ENCODE measurements around the gene IFT122. TPM values are rescaled to one million over a fixed set of nuclear protein-coding genes. Genes with fewer than 3 reads are reported as not detected.
"Not testable (repeated sequence)": the region's sequence is repeated elsewhere in the genome, so short reads cannot be mapped to it uniquely, and the experiment has no call there.

IFT122 gene
- total RNA-seq, 1 donor from 2014 or later: 22.5 TPM

DNA sequence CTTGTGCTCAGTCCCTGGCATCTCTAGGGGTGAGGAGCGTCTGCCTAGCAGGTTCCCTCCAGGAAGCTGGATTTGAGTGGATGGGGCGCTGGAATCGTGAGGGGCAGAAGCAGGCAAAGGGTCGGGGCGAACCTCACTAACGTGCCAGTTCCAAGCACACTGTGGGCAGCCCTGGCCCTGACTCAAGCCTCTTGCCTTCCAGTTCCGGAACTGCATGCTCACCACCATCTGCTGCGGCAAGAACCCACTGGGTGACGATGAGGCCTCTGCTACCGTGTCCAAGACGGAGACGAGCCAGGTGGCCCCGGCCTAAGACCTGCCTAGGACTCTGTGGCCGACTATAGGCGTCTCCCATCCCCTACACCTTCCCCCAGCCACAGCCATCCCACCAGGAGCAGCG lies 93.4 kb downstream of the IFT122 start:
- intact Hi-C loops (cut with micrococcal nuclease): no loop called here

DNA sequence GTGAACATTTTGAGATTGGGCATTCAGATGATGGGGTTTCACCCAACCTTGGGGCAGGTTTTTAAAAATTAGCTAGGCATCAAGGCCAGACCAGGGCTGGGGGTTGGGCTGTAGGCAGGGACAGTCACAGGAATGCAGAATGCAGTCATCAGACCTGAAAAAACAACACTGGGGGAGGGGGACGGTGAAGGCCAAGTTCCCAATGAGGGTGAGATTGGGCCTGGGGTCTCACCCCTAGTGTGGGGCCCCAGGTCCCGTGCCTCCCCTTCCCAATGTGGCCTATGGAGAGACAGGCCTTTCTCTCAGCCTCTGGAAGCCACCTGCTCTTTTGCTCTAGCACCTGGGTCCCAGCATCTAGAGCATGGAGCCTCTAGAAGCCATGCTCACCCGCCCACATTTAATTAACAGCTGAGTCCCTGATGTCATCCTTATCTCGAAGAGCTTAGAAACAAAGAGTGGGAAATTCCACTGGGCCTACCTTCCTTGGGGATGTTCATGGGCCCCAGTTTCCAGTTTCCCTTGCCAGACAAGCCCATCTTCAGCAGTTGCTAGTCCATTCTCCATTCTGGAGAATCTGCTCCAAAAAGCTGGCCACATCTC lies 94.5 kb downstream of the IFT122 start:
- intact Hi-C loops (cut with micrococcal nuclease): no loop called here

- intact Hi-C loops (cut with micrococcal nuclease): no loop called here
These were observed 95.1 kb downstream of the IFT122 start for GRCh38 chr3:129535075-129535474.

GRCh38 chr3:129536374-129536667 lies 96.3 kb downstream of the IFT122 start:
- intact Hi-C loops (cut with micrococcal nuclease): no loop called here

DNA sequence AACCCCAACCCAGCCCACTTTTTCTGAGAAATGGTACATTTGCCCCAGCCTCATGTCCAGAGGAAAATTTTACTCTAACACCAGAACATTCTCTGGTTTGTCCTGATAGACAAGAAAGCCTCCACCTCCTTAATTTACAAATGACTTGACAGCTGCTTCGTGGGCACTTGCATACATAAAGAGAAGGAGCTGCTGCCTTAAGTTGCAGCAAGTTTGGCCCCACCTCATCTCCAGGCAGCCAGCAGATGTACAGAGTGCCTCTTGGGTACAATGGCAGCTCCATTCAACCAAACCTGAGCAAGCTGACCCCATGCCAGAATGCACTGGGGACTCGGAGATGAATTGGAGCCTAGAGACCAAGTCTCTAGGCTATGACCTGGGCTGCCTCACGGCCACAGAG lies 96.8 kb downstream of the IFT122 start:
- intact Hi-C loops (cut with micrococcal nuclease): no loop called here

DNA sequence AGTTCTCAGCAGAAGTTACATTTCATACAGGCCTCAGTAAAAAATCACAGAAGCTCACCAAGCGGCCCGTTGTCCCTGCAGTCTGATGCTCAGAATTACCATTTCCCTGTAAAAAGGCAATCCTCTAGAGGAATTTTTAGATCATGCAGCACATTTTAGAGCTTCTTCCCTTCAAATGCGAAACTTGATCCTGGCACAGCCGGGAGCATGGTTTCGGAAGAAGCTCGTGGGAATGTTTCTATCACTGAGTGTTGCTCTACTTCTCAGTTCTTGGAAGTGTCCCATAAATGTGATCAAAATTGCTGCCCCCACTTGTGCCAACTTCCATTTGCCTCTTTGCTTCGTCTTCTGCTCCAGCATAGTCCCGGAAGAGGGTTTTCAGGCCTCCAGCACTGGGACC lies 99.2 kb downstream of the IFT122 start:
- intact Hi-C loops (cut with micrococcal nuclease): no loop called here

DNA sequence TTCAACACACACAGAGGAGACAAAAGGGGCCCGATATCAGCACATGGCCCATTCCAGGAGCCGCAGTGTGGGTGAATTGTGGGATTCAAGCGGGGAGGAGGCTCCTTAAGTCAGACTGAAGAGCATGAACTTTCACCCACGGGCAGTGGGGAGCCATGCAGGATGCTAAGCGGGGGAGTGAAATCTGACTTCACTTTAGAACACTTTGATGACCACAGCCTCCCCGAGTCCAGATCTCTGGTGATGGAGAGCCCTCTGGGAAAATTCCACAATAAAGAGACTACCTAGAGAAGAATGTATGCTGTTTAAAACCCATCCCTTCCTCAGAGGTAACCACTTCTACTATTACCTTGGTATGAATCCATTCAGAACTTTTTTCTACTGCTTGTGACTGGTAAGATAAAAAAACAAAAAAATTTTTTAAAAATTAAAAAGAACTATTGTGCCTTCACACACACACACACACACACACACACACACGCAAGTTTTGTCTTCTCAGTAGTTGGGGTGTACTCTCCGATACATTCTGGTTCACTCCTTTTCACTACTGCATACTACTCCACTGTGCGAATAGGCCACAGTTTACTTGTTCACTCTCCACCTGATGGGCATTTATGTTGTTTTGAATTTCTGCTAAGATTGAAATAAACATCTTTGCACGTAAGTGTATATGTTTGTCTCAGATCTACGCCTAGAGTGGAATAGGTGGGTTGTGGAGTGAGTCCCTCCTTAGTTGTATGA lies 100.9 kb downstream of the IFT122 start:
- intact Hi-C loops (cut with micrococcal nuclease): no loop called here

- intact Hi-C loops (cut with micrococcal nuclease): no loop called here
These were observed 102.7 kb downstream of the IFT122 start for GRCh38 chr3:129542747-129543146.

- intact Hi-C loops (cut with micrococcal nuclease): no loop called here
These were observed 103.2 kb downstream of the IFT122 start, which contains the start of gene H1-8 for GRCh38 chr3:129543156-129543790. TSS of gene H1-8 (plus strand) at chr3:129543175. CDS start at chr3:129543219, 44 bp downstream.

GRCh38 chr3:129543999-129544398 lies 104.0 kb downstream of the IFT122 start:
- intact Hi-C loops (cut with micrococcal nuclease): no loop called here

DNA sequence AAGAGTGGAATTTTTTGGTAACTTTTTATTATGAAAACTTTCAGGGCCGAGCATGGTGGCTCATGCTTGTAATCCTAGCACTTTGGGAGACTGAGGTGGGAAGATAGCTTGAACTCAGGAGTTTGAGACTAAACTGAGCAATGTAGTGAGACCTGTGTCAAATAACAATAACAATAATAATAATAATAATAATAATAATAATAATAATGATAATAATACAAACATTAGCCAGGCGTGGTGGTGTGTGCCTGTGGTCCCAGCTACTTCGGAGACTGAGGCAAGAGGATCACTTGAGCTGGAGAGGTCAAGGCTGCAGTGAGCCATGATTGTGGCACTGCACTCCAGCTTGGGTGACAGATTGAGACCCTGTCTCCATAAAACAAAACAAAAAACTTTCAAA lies 105.9 kb downstream of the IFT122 start:
- intact Hi-C loops (cut with micrococcal nuclease): not testable (repeated sequence)

DNA sequence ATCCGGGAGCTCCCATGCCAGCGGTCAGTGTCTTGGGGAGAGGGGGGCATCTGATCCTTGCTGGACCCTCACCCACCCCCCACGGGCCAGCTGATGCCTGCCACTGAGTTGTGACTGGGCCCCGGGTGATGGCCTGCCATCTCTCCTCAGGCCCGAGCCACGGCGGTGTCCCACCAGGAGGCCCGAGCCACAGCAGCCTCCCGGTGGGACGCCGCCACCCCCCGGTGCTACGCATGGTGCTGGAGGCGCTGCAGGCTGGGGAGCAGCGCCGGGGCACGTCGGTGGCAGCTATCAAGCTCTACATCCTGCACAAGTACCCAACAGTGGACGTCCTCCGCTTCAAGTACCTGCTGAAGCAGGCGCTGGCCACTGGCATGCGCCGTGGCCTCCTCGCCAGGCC lies 107.2 kb downstream of the IFT122 start:
- intact Hi-C loops (cut with micrococcal nuclease): no loop called here

DNA sequence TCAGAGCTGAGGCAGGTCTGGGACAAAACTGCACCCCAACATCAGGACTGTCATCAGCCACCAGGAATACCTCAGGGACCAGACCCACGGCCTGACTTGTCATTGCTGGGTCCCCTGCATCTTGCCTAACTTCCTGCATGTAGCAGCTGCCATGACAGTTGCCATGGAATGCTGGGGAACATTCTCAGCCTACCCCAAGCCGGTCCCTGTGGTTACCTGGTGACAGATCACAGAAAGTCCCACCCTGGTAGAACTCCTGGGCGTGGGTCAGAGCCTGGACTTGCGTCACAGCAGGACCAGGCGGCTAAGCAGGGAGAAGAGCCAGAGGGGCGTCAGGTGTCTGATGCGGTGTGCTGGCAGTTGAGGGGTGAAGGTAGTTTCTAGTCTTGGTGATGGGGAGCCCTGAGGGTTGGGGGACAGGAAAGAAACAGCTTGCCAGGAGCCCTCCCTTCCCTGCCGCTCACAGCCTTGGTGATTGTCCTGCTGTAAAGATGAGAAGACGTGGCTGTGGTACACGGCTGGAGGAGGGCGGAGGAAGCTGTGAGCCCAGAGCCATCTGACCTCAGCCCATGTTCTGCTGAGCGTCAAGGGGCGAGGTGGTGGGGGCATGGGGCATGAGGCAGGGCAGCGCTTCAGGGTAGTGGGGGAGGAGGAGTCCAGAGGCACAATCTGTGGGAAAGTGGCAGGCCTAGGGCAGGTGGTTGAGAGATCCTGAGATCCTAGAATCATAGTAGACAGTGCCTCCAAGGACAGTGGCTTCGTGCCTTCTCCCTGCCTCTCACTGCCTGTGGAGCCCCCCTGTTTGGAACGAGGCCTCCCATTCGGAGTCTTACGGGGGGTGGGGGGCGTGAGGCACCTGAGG lies 108.3 kb downstream of the IFT122 start:
- intact Hi-C loops (cut with micrococcal nuclease): no loop called here

GRCh38 chr3:129549006-129549800 lies 109.2 kb downstream of the IFT122 start:
- intact Hi-C loops (cut with micrococcal nuclease): no loop called here

GRCh38 chr3:129549805-129550204 lies 109.8 kb downstream of the IFT122 start:
- intact Hi-C loops (cut with micrococcal nuclease): no loop called here

DNA sequence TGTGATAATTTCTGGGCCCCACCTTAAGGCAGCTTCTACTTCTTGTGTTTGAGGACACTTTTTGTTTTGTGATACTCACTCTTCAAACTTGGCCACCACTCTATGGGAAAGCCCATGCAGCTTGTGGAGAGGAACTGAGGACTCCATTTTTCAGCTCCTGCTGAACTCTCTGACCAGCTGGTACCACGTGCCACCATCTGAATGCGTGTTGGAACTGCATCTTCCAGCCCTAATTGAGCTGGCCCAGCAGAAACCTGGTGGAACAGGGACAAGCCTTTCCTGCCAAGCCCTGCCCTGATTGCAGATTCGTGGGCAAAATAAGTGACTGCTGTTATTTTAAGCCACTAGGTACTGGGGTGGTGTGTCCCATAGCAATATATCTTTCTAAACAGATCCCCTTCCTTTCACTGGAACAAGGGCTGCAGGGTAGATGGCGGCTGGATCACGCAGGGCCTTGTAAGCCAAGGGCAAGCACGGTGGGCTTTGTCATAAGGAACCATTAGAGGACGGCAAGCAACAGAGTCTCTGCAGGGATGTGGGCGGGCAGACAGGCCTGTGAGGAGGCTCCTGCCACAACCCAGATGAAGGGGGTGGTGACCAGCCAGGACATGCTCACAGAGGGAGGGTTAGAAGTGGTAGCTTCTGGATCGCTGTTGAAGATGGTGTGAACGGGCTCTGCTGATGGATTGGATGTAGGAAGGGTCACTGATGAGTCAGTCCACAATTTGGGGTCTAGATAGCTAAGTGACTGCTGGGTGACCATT lies 112.4 kb downstream of the IFT122 start:
- intact Hi-C loops (cut with micrococcal nuclease): no loop called here

GRCh38 chr3:129553171-129553570 lies 113.1 kb downstream of the IFT122 start:
- intact Hi-C loops (cut with micrococcal nuclease): no loop called here

GRCh38 chr3:129553719-129554118 lies 113.7 kb downstream of the IFT122 start:
- intact Hi-C loops (cut with micrococcal nuclease): no loop called here

GRCh38 chr3:129554356-129555152 lies 114.5 kb downstream of the IFT122 start:
- intact Hi-C loops (cut with micrococcal nuclease): no loop called here
